HepG2 (cell line): ENCODE results near the gene DIAPH3. TPM values are rescaled to one million over a fixed set of nuclear protein-coding genes. Genes with fewer than 3 reads are reported as not detected.

Experiments
- ATAC-seq: fragments of 200-7000 bp; cut with Tn5 transposase; 3 replicates; pipeline ENCODE4 v1.9.1; 2020; ENCODE audit warnings: mild to moderate bottlenecking, moderate library complexity
- BruUV-seq: library from RNA; stranded (reverse); fragments of 400-500 nt; replicated peaks from 2 replicates; lab custom pipeline; 2021; lab: Mats Ljungman, UMichigan
- CTCF ChIA-PET: fragments of 300-600 bp; formaldehyde crosslinking; extraction: SDS; loops from one replicate; lab custom pipeline; 2021; ENCODE audit warnings: low total read pairs, inconsistent platforms, low intra/inter-chr PET ratio; lab: Yijun Ruan, JAX
- POLR2A ChIA-PET: fragments of 350-600 bp; sonication (Branson Sonifier 250); formaldehyde crosslinking; loops from one replicate; lab custom pipeline; 2020; ENCODE audit warnings: antibody characterized with exemption, inconsistent platforms; lab: Yijun Ruan, JAX
- DNase-seq: peaks from one replicate; pipeline ENCODE4 v3.0.0-alpha.2; 2015; ENCODE audit warnings: low spot score
- FAIRE-seq: peaks from 3 replicates; lab custom pipeline; 2011; peaks lifted over from hg19 to GRCh38; lab: Jason Lieb, UNC
- H2AFZ ChIP-seq: one replicate; pipeline ENCODE4 v1.6.1; 2011; ENCODE audit warnings: low read length, inconsistent platforms
- H3K27ac ChIP-seq: fragments of 300-600 bp; 3 replicates; pipeline ENCODE4 v1.8.0; 2011; ENCODE audit warnings: mixed run types, mild to moderate bottlenecking, mixed read lengths, low read length, inconsistent platforms; ENCODE audit not compliant: insufficient read depth; ENCODE audit errors: extremely low read length
- H3K27me3 ChIP-seq, 2 experiments: fragments of 200-600 bp in 1 of 2; 2 replicates in 1 of 2; 3 replicates in 1 of 2; pipeline versions ENCODE4 v1.6.0 to v1.8.0; 2011; ENCODE audit warnings: low read length in 2 of 2, mild to moderate bottlenecking in 2 of 2, moderate library complexity in 2 of 2, inconsistent platforms in 1 of 2; ENCODE audit not compliant: insufficient read depth in 2 of 2, control insufficient read depth in 1 of 2
- H3K36me3 ChIP-seq, 2 experiments: fragments of 200-600 bp in 1 of 2; replicated peaks in 1 of 2; 2 replicates in 1 of 2; 3 replicates in 1 of 2; pipeline versions ENCODE4 v1.5.1 to v1.8.0; 2011; ENCODE audit warnings: low read length in 2 of 2, inconsistent platforms in 1 of 2; ENCODE audit not compliant: insufficient read depth in 2 of 2, control insufficient read depth in 1 of 2
- H3K4me1 ChIP-seq: 2 replicates; pipeline ENCODE4 v1.5.1; 2012; ENCODE audit warnings: low read length, inconsistent platforms; ENCODE audit not compliant: insufficient read depth
- H3K4me2 ChIP-seq: 2 replicates; pipeline ENCODE4 v1.6.0; 2011; ENCODE audit warnings: low read depth, low read length, inconsistent platforms
- H3K4me3 ChIP-seq, 3 experiments: fragments of 200-600 bp in 1 of 3; sonication (generic), shearing (Covaris generic) in 1 of 3; replicated peaks in 1 of 3; 2 replicates each; pipeline ENCODE4 v1.5.1; 2011 to 2016; ENCODE audit warnings: low read length in 3 of 3, inconsistent platforms in 2 of 3, low read depth in 2 of 3, mild to moderate bottlenecking in 2 of 3, control low read depth in 1 of 3, mixed read lengths in 1 of 3; ENCODE audit not compliant: insufficient read depth in 1 of 3
- H3K79me2 ChIP-seq: one replicate; pipeline ENCODE4 v1.6.1; 2011; ENCODE audit warnings: low read length, inconsistent platforms; ENCODE audit not compliant: insufficient read depth
- H3K9ac ChIP-seq: 2 replicates; pipeline ENCODE4 v1.6.0; 2011; ENCODE audit warnings: mild to moderate bottlenecking, low read depth, low read length, inconsistent platforms; ENCODE audit not compliant: insufficient read depth
- H3K9me3 ChIP-seq: 2 replicates; pipeline ENCODE4 v1.5.1; 2012; ENCODE audit warnings: mild to moderate bottlenecking, low read length
- H4K20me1 ChIP-seq: 2 replicates; pipeline ENCODE4 v1.6.0; 2011; ENCODE audit warnings: inconsistent platforms, mild to moderate bottlenecking, low read length, moderate library complexity; ENCODE audit not compliant: insufficient read depth
- BRD4 ChIP-seq: sonication (generic); formaldehyde crosslinking; IDR thresholded peaks from 2 replicates; pipeline ENCODE4 v1.4.0; 2020; ENCODE audit warnings: missing genetic modification reagents
- RAD51 ChIP-seq: fragments of 450-650 bp; IDR thresholded peaks from 2 replicates; pipeline ENCODE4 v1.6.1; 2016; ENCODE audit warnings: borderline replicate concordance
- RBFOX2 ChIP-seq: fragments of 200-400 bp; formaldehyde crosslinking; IDR thresholded peaks from 2 replicates; pipeline ENCODE4 v1.6.1; 2017; ENCODE audit warnings: low read depth, mild to moderate bottlenecking, low read length
- SATB2 ChIP-seq: sonication (generic); formaldehyde crosslinking; IDR thresholded peaks from 2 replicates; pipeline ENCODE4 v1.5.0; 2020; ENCODE audit warnings: missing genetic modification reagents
- UBTF ChIP-seq: sonication (generic); formaldehyde crosslinking; IDR thresholded peaks from 2 replicates; pipeline ENCODE4 v1.4.0; 2020; ENCODE audit warnings: mild to moderate bottlenecking, missing genetic modification reagents
- ZNF18 ChIP-seq: sonication (generic); formaldehyde crosslinking; IDR thresholded peaks from 2 replicates; pipeline ENCODE4 v1.8.0; 2022; ENCODE audit warnings: mild to moderate bottlenecking, missing genetic modification reagents; ENCODE audit not compliant: insufficient replicate concordance
- WGBS: methylation state at CpG from one replicate; pipeline ENCODE4 v1.1.6; 2017; ENCODE audit warnings: low lambda C conversion rate; 5-methylcytosine and 5-hydroxymethylcytosine counted together
- in situ Hi-C: cut with HindIII; loops from 2 replicates; pipeline ENCODE4 v1.10.0; 2017; ENCODE audit warnings: low pct_unique_long_range_greater_than_20kb; ENCODE audit not compliant: extremely low pct_ligation_motif_present
- intact Hi-C: fragments of 100-400 bp; cut with micrococcal nuclease; formaldehyde crosslinking; loops from one replicate; pipeline ENCODE4 v1.10.0; 2022; ENCODE audit not compliant: unreplicated experiment
- polyA plus RNA-seq, 8 experiments: library from polyadenylated mRNA; depleted of rRNA in 3 of 8; stranded (reverse) in 7 of 8; unstranded in 1 of 8; fragments of >200 nt; fragmentation: Illumina TruSeq in 4 of 8; extraction: Trizol in 4 of 8; gene quantifications; 2 replicates each; pipeline versions ENCODE4 v1.2.1 to v1.2.3, GENCODE V29; 2011 to 2016; ENCODE audit warnings: low read depth in 4 of 8, missing spikeins in 1 of 8, mixed read lengths in 1 of 8; ENCODE audit not compliant: insufficient read depth in 1 of 8
- total RNA-seq, 5 experiments: library from RNA; depleted of rRNA; stranded (reverse); fragments of >200 nt; fragmentation: Illumina TruSeq; extraction: Trizol; gene quantifications; 2 replicates each; pipeline ENCODE4 v1.2.3, GENCODE V29; 2016; ENCODE audit warnings: low read depth in 1 of 5
- TF ChIP-seq, protein P1 (sequence below): sonication (generic); formaldehyde crosslinking; IDR thresholded peaks from 2 replicates; pipeline ENCODE4 v1.4.0; 2020; ENCODE audit warnings: missing genetic modification reagents, borderline replicate concordance
- TF ChIP-seq, protein P2 (sequence below), 2 experiments: IDR thresholded peaks; 2 replicates each; pipeline ENCODE4 v1.6.1; 2011 to 2012; ENCODE audit warnings: low read length in 2 of 2, borderline replicate concordance in 1 of 2, low read depth in 1 of 2, mild to moderate bottlenecking in 1 of 2, moderate library complexity in 1 of 2

The DIAPH3 gene
- total and polyA plus RNA-seq, 2 of the 13 experiments (the other 11 are each of a cell fraction or from before 2014, with no cell fraction given), result 4.0 to 9.3 TPM

DNA sequence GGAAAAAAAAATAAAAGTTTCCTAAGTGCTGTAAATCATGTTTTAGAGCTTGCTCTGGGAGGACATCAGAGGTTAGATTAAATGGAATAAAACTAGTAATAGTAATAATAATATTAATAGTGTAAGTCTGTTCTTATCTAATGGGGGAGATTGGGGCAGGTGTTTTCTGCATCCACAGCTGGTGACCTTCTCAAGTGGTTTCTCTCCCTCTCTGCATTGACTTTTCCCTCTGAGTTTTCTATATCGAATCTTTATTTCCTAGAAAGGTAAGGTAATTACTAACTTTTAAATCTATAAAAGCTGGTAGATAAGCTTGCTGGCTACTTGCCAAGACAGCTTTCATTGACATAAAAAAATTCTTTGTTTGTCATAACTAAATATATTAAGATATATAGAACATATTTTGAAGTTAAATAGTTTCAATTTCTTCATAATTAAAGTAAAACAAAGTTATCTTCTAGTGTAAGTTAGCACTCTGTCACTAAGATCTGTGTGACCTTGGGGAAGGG is 49.6 kb upstream of the DIAPH3 start:
- WGBS, result 0% methylated on average over 1 of the region's 1 CpG
- intact Hi-C loops, result no loop called here
- DNase-seq (no peak), FAIRE-seq (no peak), ATAC-seq (no peak)
- no peak overlapping the region for H2AFZ ChIP-seq
- no peaks in the 10 kb centered on the region for H3K79me2 ChIP-seq
- POLR2A ChIA-PET, result no interaction called here
- H3K9ac ChIP-seq, result no peak overlapping the region
- no TSS peak for BruUV-seq
- CTCF ChIA-PET, result no interaction called here
- H3K4me2 ChIP-seq, result no peak overlapping the region
- H3K27ac ChIP-seq, result no peak overlapping the region
- no peaks in the 10 kb centered on the region for H3K36me3 ChIP-seq
- TF ChIP-seq SATB2 (CRISPR knock-in tag), result no peak
- H3K9me3 ChIP-seq, result no peaks in the 10 kb centered on the region
- H3K4me1 ChIP-seq, result no peaks in the 10 kb centered on the region
- no peaks in the 10 kb centered on the region for H4K20me1 ChIP-seq
- H3K4me3 ChIP-seq, result no peak overlapping the region
- in situ Hi-C loops, result no loop called here
- peaks cover 0 to 10% of the 10 kb centered on the region in 2 experiments; a peak in 1 of 5 replicates for H3K27me3 ChIP-seq

GRCh38 chr13:60211548-60211947 is 47.8 kb upstream of the DIAPH3 start:
- 18% methylated on average over 2 of the region's 2 CpGs for WGBS
- Histone ChIP-seq H3K27me3 (0 out of 5 replicates have a peak, but pooled peaks cover 0 to 4% of the 10 kb centered on the region in 2 experiments), H3K79me2 (no peaks in the 10 kb centered on the region), H4K20me1 (no peaks in the 10 kb centered on the region), H3K4me1 (no peaks in the 10 kb centered on the region), H3K4me3 (no peak overlapping the region), H3K9me3 (no peaks in the 10 kb centered on the region), H3K9ac (no peak overlapping the region), H3K36me3 (no peaks in the 10 kb centered on the region), H3K4me2 (no peak overlapping the region), H3K27ac (no peak overlapping the region), H2AFZ (no peak overlapping the region)
- ATAC-seq (no peak), DNase-seq (no peak), FAIRE-seq (no peak)
- ChIA-PET POLR2A (no interaction called here), CTCF (no interaction called here)
- intact Hi-C loops, result no loop called here
- BruUV-seq, result no TSS peak
- in situ Hi-C loops, result no loop called here
- TF ChIP-seq ZNF18 (CRISPR knock-in tag) (no peak), RBFOX2 (no peak), RAD51 (no peak), UBTF (no peak), BRD4 (no peak)
- TF ChIP-seq, protein P1, sequence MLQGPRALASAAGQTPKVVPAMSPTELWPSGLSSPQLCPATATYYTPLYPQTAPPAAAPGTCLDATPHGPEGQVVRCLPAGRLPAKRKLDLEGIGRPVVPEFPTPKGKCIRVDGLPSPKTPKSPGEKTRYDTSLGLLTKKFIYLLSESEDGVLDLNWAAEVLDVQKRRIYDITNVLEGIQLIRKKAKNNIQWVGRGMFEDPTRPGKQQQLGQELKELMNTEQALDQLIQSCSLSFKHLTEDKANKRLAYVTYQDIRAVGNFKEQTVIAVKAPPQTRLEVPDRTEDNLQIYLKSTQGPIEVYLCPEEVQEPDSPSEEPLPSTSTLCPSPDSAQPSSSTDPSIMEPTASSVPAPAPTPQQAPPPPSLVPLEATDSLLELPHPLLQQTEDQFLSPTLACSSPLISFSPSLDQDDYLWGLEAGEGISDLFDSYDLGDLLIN (CRISPR knock-in tag), result no peak
- TF ChIP-seq, protein P2, sequence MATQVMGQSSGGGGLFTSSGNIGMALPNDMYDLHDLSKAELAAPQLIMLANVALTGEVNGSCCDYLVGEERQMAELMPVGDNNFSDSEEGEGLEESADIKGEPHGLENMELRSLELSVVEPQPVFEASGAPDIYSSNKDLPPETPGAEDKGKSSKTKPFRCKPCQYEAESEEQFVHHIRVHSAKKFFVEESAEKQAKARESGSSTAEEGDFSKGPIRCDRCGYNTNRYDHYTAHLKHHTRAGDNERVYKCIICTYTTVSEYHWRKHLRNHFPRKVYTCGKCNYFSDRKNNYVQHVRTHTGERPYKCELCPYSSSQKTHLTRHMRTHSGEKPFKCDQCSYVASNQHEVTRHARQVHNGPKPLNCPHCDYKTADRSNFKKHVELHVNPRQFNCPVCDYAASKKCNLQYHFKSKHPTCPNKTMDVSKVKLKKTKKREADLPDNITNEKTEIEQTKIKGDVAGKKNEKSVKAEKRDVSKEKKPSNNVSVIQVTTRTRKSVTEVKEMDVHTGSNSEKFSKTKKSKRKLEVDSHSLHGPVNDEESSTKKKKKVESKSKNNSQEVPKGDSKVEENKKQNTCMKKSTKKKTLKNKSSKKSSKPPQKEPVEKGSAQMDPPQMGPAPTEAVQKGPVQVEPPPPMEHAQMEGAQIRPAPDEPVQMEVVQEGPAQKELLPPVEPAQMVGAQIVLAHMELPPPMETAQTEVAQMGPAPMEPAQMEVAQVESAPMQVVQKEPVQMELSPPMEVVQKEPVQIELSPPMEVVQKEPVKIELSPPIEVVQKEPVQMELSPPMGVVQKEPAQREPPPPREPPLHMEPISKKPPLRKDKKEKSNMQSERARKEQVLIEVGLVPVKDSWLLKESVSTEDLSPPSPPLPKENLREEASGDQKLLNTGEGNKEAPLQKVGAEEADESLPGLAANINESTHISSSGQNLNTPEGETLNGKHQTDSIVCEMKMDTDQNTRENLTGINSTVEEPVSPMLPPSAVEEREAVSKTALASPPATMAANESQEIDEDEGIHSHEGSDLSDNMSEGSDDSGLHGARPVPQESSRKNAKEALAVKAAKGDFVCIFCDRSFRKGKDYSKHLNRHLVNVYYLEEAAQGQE (IDR thresholded peaks at IDR 0.05; ENCODE audit: borderline replicate concordance in 1 of 2, low read depth in 1 of 2, low read length in 2 of 2), result no peak
